Adrenal gland (tissue), 19 donors: ENCODE data around the gene CACNA1F. TPM values are rescaled to one million over a fixed set of nuclear protein-coding genes. Genes with fewer than 3 reads are reported as not detected.
A peak's percentile ranks its signal among the peaks of the same experiment; 100 is the strongest.

Experiments used
- DNase-seq, 7 donors: peaks; one replicate each; pipeline ENCODE4 v3.0.0-alpha.2; 2019 to 2020
- H3K27ac ChIP-seq, 5 donors: fragments of 200-600 bp; sonication (generic) in 4 of 5; 1 replicate in 3 of 5; 2 replicates in 2 of 5; pipeline versions ENCODE4 v1.5.1 to v1.8.0; 2016 to 2020; ENCODE audit warnings: mild to moderate bottlenecking in 1 of 5
- H3K27me3 ChIP-seq: fragments of 200-600 bp; 2 replicates; pipeline ENCODE4 v1.8.0; 2021
- H3K36me3 ChIP-seq, 2 donors: fragments of 200-600 bp; replicated peaks in 1 of 2; 1 replicate in 1 of 2; 2 replicates in 1 of 2; pipeline versions ENCODE4 v1.5.1 to v1.8.0; 2018 to 2022
- H3K4me1 ChIP-seq, 2 donors: fragments of 200-600 bp; replicated peaks in 1 of 2; 1 replicate in 1 of 2; 2 replicates in 1 of 2; pipeline versions ENCODE4 v1.5.1 to v1.8.0; 2018 to 2021
- H3K4me3 ChIP-seq, 4 donors: fragments of 200-600 bp; sonication (generic) in 3 of 4; one replicate each; pipeline ENCODE4 v1.5.1; 2016 to 2018
- H3K9me3 ChIP-seq, 3 donors: fragments of 200-600 bp; sonication (generic) in 1 of 3; replicated peaks in 1 of 3; 1 replicate in 2 of 3; 2 replicates in 1 of 3; pipeline versions ENCODE4 v1.5.1 to v1.8.0; 2016 to 2021
- POLR2A ChIP-seq, 2 donors: fragments of 450-650 bp; IDR thresholded peaks; one replicate each; pipeline ENCODE4 v1.6.1; 2017; ENCODE audit warnings: antibody characterized with exemption in 2 of 2, mild to moderate bottlenecking in 2 of 2, moderate library complexity in 1 of 2
- WGBS, 4 donors: extraction: QIAGEN DNeasy Blood & Tissue Kit in 2 of 4; methylation state at CpG; one replicate each; pipeline versions ENCODE4 v1.1.5 to v1.1.7; 2013 to 2017; 5-methylcytosine and 5-hydroxymethylcytosine counted together
- intact Hi-C, 2 donors: fragments of 100-400 bp; cut with DNase I; formaldehyde crosslinking; loops; one replicate each; pipeline versions ENCODE4 v1.14.1 to v1.15.0; 2022 to 2023
- long read RNA-seq, 10 donors: library from polyadenylated mRNA in 3 of 10; unstranded in 2 of 10; stranded (forward) in 1 of 10; transcript quantifications; one replicate each; pipeline ENCODE4 v2.0.0 and lab custom pipeline, GENCODE V29; 2021 to 2026
- polyA plus RNA-seq, 3 donors: library from polyadenylated mRNA; stranded (reverse); fragments of 200-250 nt in 2 of 3; fragments of 350-450 nt in 1 of 3; fragmentation: Illumina TruSeq in 1 of 3; extraction: RNeasy Lipid Tissue Mini Kit (QIAGEN cat#74804) in 1 of 3; gene quantifications; one replicate each; pipeline ENCODE4 v1.2.3, GENCODE V29; 2013 to 2014
- total RNA-seq, 9 donors: library from RNA; depleted of rRNA in 4 of 9; stranded (reverse); fragments of >200 nt in 4 of 9; fragments of 120-200 nt in 1 of 9; fragmentation: NEBNext Ultra II Directional in 1 of 9; extraction: Animal tissue kit (Norgen Biotek cat#: 25700) in 1 of 9; gene quantifications; one replicate each; pipeline versions ENCODE4 v1.1.0 to v1.2.4, GENCODE V29; 2013 to 2023
- TF ChIP-seq, protein P1 (sequence below), 6 experiments: fragments of 450-650 bp in 4 of 6; fragments of 200-600 bp in 2 of 6; sonication (generic) in 1 of 6; IDR thresholded peaks; 1 replicate in 5 of 6; 2 replicates in 1 of 6; pipeline versions ENCODE4 v1.5.1 to v1.8.0; 2016 to 2021; ENCODE audit warnings: antibody characterized with exemption in 6 of 6, mild to moderate bottlenecking in 2 of 6, moderate library complexity in 1 of 6
- donor health status: healthy with polysubstance abuse.
- donor health status: Bipolar disorder and iron deficiency.
- donor health status: DM: yes; HTN: yes; CAD: no.
- donor health status: DM: no; HTN: no; CAD: no.
- donor health status: DM: no; HTN: no; CAD: no.
- donor health status: DM: yes; HTN: yes; CAD: no.

The CACNA1F gene
- total RNA-seq (under 1 TPM in 3 of 9 donors, not detected in 6; 0.14 to 0.18 (median 0.17) TPM), polyA plus RNA-seq (under 1 TPM in 2 of 3 donors, not detected in 1; 0.13 to 0.24 TPM)
- long read RNA-seq, donor 1: 0 reads
- long read RNA-seq, donor 2: 0 reads
- long read RNA-seq, donor 3: 0 reads
- long read RNA-seq, donor 4: 0 reads
- long read RNA-seq, donor 5: 0 reads
- long read RNA-seq, donor 6: 0 reads
- long read RNA-seq, donor 7: 0 reads
- long read RNA-seq, donor 8: 0 reads
- long read RNA-seq, donor 9: 0 reads
- long read RNA-seq, donor 10: 0 reads

DNA sequence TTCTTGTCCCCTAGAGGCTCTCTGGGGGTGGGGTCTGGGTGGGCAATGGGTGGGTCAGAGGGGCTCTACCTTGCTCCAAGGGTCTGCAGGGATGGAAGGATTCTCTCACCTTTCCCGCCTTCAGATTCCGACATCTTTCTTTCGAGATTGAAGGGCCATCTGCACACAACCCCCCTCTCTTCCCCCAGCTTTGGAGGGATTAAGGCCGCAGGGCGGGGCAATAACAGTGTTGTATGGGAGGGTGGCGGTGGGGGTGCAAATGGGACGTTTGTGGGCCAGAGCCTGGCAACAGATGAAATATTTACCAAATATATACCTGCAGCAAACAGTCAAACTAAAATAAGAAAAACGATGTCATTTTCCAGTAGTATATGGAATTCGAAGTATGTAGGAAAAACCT lies at the start of gene CACNA1F:
Gene CACNA1F, minus strand, starts transcription at position 165 of the 400 bp plus-strand sequence. Its CDS starts 31 bp downstream, at position 134.
- Histone ChIP-seq H3K36me3 (no peaks in the 10 kb centered on the region), H3K27me3 (peaks cover 4% of the 10 kb centered on the region), H3K27ac (no peak within 1 kb of the TSS), H3K9me3 (no peaks in the 10 kb centered on the region), H3K4me3 (no peak within 1 kb of the TSS), H3K4me1 (no peaks in the 10 kb centered on the region)
- WGBS, 4 donors: 75 to 79% (median 77%) methylated on average over 8 to 9 of the region's 9 CpGs
- no peak for DNase-seq
- TF ChIP-seq POLR2A (IDR thresholded peaks at IDR 0.05): no peak
- TF ChIP-seq, protein P1, sequence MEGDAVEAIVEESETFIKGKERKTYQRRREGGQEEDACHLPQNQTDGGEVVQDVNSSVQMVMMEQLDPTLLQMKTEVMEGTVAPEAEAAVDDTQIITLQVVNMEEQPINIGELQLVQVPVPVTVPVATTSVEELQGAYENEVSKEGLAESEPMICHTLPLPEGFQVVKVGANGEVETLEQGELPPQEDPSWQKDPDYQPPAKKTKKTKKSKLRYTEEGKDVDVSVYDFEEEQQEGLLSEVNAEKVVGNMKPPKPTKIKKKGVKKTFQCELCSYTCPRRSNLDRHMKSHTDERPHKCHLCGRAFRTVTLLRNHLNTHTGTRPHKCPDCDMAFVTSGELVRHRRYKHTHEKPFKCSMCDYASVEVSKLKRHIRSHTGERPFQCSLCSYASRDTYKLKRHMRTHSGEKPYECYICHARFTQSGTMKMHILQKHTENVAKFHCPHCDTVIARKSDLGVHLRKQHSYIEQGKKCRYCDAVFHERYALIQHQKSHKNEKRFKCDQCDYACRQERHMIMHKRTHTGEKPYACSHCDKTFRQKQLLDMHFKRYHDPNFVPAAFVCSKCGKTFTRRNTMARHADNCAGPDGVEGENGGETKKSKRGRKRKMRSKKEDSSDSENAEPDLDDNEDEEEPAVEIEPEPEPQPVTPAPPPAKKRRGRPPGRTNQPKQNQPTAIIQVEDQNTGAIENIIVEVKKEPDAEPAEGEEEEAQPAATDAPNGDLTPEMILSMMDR (IDR thresholded peaks at IDR 0.05): no peak
- intact Hi-C loops: no loop called here

- H3K4me1 ChIP-seq: no peaks in the 10 kb centered on the region
- DNase-seq: peak in 1 of 7 donors; percentile 58
- H3K27ac ChIP-seq: no peak overlapping the region
- no peaks in the 10 kb centered on the region for H3K27me3 ChIP-seq
- H3K9me3 ChIP-seq: no peaks in the 10 kb centered on the region
- intact Hi-C loops: no loop called here
- WGBS, 4 donors: 38 to 64% (median 49%) methylated on average over 11 of the region's 11 CpGs
- H3K36me3 ChIP-seq: no peaks in the 10 kb centered on the region
- H3K4me3 ChIP-seq: no peak overlapping the region
- TF ChIP-seq, protein P1 (IDR thresholded peaks at IDR 0.05): peak in 3 of 6 experiments; percentile 16 to 25 (median 18)
- TF ChIP-seq POLR2A (IDR thresholded peaks at IDR 0.05): no peak
Observed at GRCh38 chrX:49282647-49283011, 49.5 kb upstream of the CACNA1F start.

DNA sequence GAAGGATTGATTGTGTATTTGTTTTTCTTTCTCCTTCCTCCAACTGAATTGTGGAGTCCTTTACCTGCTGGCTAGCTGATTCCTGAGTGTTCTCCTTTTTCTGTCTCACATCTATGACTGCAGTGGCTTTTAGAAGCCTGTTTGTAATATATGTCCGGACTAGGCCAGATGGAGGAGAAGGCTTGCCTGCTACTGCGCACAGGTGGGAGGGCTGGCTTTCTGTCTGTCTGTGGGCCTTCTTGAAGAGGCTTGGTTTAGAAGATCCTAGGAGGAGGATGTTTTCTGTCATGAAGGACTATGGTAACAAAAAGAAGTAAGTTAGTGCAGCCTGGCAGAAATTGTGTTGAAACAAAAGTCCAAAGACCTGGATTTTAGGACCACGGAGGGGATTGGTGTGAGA lies 44.9 kb upstream of the CACNA1F start:
- no peak overlapping the region for H3K27ac ChIP-seq
- no peaks in the 10 kb centered on the region for H3K27me3 ChIP-seq
- DNase-seq: no peak
- intact Hi-C loops: no loop called here
- TF ChIP-seq, protein P1 (IDR thresholded peaks at IDR 0.05): no peak
- no peak for TF ChIP-seq POLR2A (IDR thresholded peaks at IDR 0.05)
- no peaks in the 10 kb centered on the region for H3K36me3 ChIP-seq
- WGBS, 4 donors: 86 to 100% (median 90%) methylated on average over 3 of the region's 3 CpGs
- no peak overlapping the region for H3K4me3 ChIP-seq
- no peaks in the 10 kb centered on the region for H3K9me3 ChIP-seq
- H3K4me1 ChIP-seq: no peaks in the 10 kb centered on the region

DNA sequence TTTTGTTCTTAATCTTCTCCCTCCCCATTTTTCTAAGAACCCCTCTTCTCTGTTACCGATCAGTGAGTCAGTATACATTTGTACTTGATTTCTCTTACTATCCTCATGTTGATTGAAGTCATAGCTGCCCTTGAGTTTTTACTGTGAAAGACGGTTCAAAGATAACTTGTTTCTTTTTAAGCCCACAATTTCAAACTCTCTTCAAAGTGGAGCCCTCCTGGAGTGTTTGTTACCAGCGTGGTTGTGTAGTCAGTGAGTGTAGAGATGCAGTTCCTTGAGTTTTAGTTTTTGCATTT lies 44.3 kb upstream of the CACNA1F start:
- TF ChIP-seq POLR2A (IDR thresholded peaks at IDR 0.05): no peak
- TF ChIP-seq, protein P1 (IDR thresholded peaks at IDR 0.05): no peak
- 28 to 57% (median 46%) methylated on average over 3 of the region's 3 CpGs for WGBS, 4 donors
- Histone ChIP-seq H3K36me3 (no peaks in the 10 kb centered on the region), H3K4me3 (no peak overlapping the region), H3K27me3 (no peaks in the 10 kb centered on the region), H3K9me3 (no peaks in the 10 kb centered on the region), H3K4me1 (no peaks in the 10 kb centered on the region), H3K27ac (peak overlapping the region in 1 of 5 donors; percentile 52)
- no peak for DNase-seq
- intact Hi-C loops: no loop called here
